Right lung (tissue), 5 donors: ENCODE results near the gene IFNE. TPM values are rescaled to one million over a fixed set of nuclear protein-coding genes. Genes with fewer than 3 reads are reported as not detected.

ENCODE experiments used
- polyA plus RNA-seq, 5 donors: library from polyadenylated mRNA; unstranded; fragments of 120-200 nt; gene quantifications; one replicate each; pipeline versions ENCODE4 v1.2.1 to v1.2.3, GENCODE V29; 2013; ENCODE audit warnings: inconsistent platforms in 1 of 5, low replicate concordance in 1 of 5; ENCODE audit not compliant: insufficient read length in 5 of 5, insufficient read depth in 1 of 5

Gene IFNE
- polyA plus RNA-seq, 5 donors, result 0.13 to 0.55 (median 0.21) TPM

Other genes with a start within 250 kb of the IFNE start
- gene IFNA14, start 242.3 kb downstream of the IFNE start, polyA plus RNA-seq, result not detected
- gene IFNA5, start 177.0 kb downstream of the IFNE start, polyA plus RNA-seq, result under 1 TPM in 1 of 5 donors, not detected in 4; 0.16 TPM
- 10 to 100 TPM; 33.0 to 51.0 (median 42.0) TPM for gene KLHL9, start 146.9 kb downstream of the IFNE start, polyA plus RNA-seq
- gene IFNA6, start 131.4 kb downstream of the IFNE start, polyA plus RNA-seq, result not detected
- gene IFNA13, start 114.3 kb downstream of the IFNE start, polyA plus RNA-seq, result under 1 TPM in 2 of 5 donors, not detected in 3; 0.13 to 0.28 TPM
- not detected for gene IFNA2, start 96.9 kb downstream of the IFNE start, polyA plus RNA-seq
- not detected for gene IFNA8, start 73.2 kb downstream of the IFNE start, polyA plus RNA-seq
- under 1 TPM in 1 of 5 donors, not detected in 4; 0.19 TPM for gene IFNA1, start 41.9 kb downstream of the IFNE start, polyA plus RNA-seq